Measurements from ENCODE around the gene CRAMP1.

CRAMP1 gene

DNA sequence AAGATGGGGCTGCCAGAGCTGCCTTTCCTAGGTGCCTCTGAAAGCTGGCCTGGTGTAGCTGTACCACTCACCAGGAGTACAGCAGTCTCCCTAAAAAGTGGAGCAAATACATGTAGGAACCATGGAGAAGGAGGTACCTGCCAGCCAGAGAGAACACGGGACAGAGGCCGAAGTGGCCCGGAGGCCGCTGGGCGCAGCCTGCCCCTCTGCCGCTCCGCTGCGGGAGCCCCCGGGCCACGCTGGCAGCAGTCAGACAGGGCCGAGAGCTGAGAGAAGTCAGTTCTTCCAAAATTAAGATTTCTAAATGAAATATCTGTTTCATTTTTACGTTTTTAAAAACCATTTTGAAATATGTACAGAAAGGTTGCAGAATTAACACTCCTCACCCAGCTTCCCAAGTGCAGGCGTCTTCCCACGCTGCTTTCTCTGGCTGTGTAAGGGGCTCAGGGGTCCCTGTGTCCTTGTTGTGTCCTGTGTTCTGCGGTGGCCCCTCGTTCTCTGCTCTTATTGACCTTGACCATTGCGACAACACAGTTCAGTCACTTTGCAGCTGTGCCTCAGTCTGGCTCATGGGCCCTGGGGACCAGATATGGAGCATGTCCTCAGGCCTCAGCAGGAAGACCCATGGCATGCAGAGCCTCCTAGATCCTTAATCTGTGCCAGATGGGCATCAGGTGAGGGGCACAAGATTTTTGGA lies 98.8 kb downstream of the CRAMP1 start:
- no peak for TF ChIP-seq POLR2AphosphoS5 (IDR thresholded peaks at IDR 0.05; ENCODE audit: low read depth, low read length)
- TF ChIP-seq FOXP2 (optimal IDR thresholded peaks at IDR 0.05; ENCODE audit: borderline replicate concordance, extremely low read depth, extremely low read length, insufficient read depth): no peak
- TF ChIP-seq, protein P1, sequence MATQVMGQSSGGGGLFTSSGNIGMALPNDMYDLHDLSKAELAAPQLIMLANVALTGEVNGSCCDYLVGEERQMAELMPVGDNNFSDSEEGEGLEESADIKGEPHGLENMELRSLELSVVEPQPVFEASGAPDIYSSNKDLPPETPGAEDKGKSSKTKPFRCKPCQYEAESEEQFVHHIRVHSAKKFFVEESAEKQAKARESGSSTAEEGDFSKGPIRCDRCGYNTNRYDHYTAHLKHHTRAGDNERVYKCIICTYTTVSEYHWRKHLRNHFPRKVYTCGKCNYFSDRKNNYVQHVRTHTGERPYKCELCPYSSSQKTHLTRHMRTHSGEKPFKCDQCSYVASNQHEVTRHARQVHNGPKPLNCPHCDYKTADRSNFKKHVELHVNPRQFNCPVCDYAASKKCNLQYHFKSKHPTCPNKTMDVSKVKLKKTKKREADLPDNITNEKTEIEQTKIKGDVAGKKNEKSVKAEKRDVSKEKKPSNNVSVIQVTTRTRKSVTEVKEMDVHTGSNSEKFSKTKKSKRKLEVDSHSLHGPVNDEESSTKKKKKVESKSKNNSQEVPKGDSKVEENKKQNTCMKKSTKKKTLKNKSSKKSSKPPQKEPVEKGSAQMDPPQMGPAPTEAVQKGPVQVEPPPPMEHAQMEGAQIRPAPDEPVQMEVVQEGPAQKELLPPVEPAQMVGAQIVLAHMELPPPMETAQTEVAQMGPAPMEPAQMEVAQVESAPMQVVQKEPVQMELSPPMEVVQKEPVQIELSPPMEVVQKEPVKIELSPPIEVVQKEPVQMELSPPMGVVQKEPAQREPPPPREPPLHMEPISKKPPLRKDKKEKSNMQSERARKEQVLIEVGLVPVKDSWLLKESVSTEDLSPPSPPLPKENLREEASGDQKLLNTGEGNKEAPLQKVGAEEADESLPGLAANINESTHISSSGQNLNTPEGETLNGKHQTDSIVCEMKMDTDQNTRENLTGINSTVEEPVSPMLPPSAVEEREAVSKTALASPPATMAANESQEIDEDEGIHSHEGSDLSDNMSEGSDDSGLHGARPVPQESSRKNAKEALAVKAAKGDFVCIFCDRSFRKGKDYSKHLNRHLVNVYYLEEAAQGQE (IDR thresholded peaks at IDR 0.05; ENCODE audit: insufficient read depth in 1 of 2, low read depth in 2 of 2, low read length in 2 of 2): no peak
- no peak for TF ChIP-seq SIN3A (IDR thresholded peaks at IDR 0.05; ENCODE audit: borderline replicate concordance, insufficient read depth, low read length)
- TF ChIP-seq TAF1 (IDR thresholded peaks at IDR 0.05; ENCODE audit: borderline replicate concordance, insufficient read depth, low read length): no peak

DNA sequence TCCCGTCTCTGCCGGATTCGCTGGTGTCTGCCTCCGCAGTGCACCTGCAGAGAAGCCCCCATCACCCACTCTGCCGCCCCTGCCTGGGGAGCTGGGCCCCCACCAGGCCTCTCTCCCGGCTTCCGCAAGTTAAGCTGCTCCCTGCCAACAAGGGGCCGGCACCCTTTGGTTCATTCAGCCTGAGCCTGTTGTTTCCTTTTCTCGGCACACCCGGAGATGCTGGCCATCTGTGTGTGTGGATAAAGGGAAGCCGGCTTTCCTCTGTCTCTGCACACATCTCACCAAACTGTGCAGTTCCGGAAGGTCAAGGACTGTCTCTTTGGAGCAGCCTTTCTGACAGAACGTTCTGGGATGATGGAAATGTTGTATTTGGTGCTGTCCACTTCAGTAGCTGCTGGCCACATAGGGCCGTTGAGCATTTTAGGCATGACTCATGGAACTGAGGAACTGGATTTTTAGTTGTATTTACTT lies 100.7 kb downstream of the CRAMP1 start:
- TF ChIP-seq POLR2AphosphoS5 (IDR thresholded peaks at IDR 0.05; ENCODE audit: low read depth, low read length) (no peak), SIN3A (IDR thresholded peaks at IDR 0.05; ENCODE audit: borderline replicate concordance, insufficient read depth, low read length) (no peak), FOXP2 (optimal IDR thresholded peaks at IDR 0.05; ENCODE audit: borderline replicate concordance, extremely low read depth, extremely low read length, insufficient read depth) (no peak), TAF1 (IDR thresholded peaks at IDR 0.05; ENCODE audit: borderline replicate concordance, insufficient read depth, low read length) (no peak)
- TF ChIP-seq, protein P1 (IDR thresholded peaks at IDR 0.05; ENCODE audit: insufficient read depth in 1 of 2, low read depth in 2 of 2, low read length in 2 of 2): peak in 1 of 2 experiments; percentile 59; a peak in 1 of 4 replicates

DNA sequence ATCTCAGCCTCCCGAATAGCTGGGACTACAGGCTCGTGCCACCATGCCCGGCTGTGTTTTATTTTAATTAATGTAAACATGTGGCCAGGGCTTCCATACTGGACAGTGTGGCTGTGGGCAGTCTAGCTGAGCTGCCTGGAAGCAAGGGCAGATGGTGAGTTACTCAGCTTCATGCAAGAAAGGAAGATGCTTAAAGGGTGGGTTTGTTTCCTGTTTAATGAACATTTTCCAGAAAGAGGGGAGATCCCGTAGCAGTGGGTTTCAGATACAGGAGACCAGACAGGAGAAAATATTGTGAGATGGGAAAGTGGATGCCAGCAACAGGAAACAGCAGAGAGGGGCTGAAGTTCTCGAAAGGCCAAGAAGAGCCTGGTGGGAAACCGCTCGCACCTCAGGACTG lies 101.2 kb downstream of the CRAMP1 start:
- TF ChIP-seq SIN3A (IDR thresholded peaks at IDR 0.05; ENCODE audit: borderline replicate concordance, insufficient read depth, low read length) (no peak), POLR2AphosphoS5 (IDR thresholded peaks at IDR 0.05; ENCODE audit: low read depth, low read length) (no peak), TAF1 (IDR thresholded peaks at IDR 0.05; ENCODE audit: borderline replicate concordance, insufficient read depth, low read length) (no peak), FOXP2 (optimal IDR thresholded peaks at IDR 0.05; ENCODE audit: borderline replicate concordance, extremely low read depth, extremely low read length, insufficient read depth) (no peak)
- TF ChIP-seq, protein P1 (IDR thresholded peaks at IDR 0.05; ENCODE audit: insufficient read depth in 1 of 2, low read depth in 2 of 2, low read length in 2 of 2): no peak

DNA sequence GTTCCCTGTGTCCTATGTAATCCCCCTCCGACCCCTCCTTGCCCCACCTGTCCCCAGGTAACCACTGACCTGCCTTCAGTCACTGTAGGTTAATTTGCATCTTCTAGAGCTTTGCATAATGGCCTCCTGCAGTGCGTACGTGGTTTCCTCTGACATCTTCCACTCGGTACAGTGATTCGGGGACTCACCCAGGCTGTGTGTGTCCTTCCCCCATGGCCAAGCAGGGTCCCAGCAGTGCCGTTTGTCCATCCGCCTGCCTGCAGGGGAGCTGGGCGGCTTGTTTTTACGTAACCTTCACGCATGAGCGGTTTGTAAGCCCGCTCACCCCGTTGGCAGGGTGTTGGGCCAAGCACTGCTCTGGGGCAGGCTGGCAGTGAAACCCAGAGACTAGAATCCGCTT lies 101.8 kb downstream of the CRAMP1 start:
- TF ChIP-seq TAF1 (IDR thresholded peaks at IDR 0.05; ENCODE audit: borderline replicate concordance, insufficient read depth, low read length): no peak
- no peak for TF ChIP-seq SIN3A (IDR thresholded peaks at IDR 0.05; ENCODE audit: borderline replicate concordance, insufficient read depth, low read length)
- TF ChIP-seq, protein P1 (IDR thresholded peaks at IDR 0.05; ENCODE audit: insufficient read depth in 1 of 2, low read depth in 2 of 2, low read length in 2 of 2): no peak
- TF ChIP-seq POLR2AphosphoS5 (IDR thresholded peaks at IDR 0.05; ENCODE audit: low read depth, low read length): no peak
- TF ChIP-seq FOXP2 (optimal IDR thresholded peaks at IDR 0.05; ENCODE audit: borderline replicate concordance, extremely low read depth, extremely low read length, insufficient read depth): no peak
